Measurements from ENCODE around the gene ANKRD23. TPM values are rescaled to one million over a fixed set of nuclear protein-coding genes. Genes with fewer than 3 reads are reported as not detected.

Gene ANKRD23
- total RNA-seq, 2 experiments from 2014 or later = 16.5 to 17.8 TPM

DNA sequence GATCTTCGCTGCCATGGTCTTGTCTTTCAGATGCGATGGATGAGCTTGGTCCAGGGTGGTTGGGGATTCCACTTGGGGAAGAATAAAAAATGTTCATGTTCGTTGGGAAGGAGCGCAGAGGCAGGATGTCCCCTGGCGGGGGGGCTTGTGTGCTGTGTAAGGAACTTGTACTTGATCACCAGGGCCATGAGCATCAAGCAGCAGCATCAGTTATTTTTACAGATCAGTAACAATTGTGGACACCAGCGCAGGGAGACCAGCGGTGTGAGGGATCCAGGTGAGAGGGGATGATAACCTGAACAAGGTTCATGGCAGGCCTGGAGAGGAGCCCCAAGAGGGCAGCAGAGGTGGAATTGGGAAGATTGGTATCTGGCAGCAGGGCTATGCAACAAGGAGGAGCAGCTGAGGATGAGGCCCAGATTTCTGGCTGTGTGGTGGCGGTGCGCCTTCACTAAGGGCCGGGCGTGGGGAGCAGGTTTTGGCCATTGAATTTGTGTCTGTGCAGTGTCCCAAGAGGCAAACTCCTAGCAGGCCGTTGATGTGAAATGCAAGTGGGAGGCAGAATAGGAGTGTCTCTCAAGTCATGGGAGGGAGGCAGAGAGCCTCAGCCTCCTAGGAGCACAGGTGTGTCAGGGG lies 23.8 kb downstream of the ANKRD23 start:
- H3K4me1 Mint-ChIP-seq = peaks cover 45% of the 10 kb centered on the region
- H3K4me3 Mint-ChIP-seq = peak overlapping the region; percentile 12
- H3K36me3 Mint-ChIP-seq = peaks cover 15% of the 10 kb centered on the region
- H3K27me3 Mint-ChIP-seq = no peaks in the 10 kb centered on the region
- ATAC-seq (ENCODE audit: low read depth) = no peak
- no peaks in the 10 kb centered on the region for H3K9me3 Mint-ChIP-seq
- DNase-seq = no peak
- POLR2A ChIA-PET = interaction anchor here (0.8 kb wide), 1 partner anchor 37 kb away, joined by 3 read pairs; no protein-coding TSS in a partner anchor
- peak overlapping the region; percentile 7 for H3K27ac Mint-ChIP-seq

DNA sequence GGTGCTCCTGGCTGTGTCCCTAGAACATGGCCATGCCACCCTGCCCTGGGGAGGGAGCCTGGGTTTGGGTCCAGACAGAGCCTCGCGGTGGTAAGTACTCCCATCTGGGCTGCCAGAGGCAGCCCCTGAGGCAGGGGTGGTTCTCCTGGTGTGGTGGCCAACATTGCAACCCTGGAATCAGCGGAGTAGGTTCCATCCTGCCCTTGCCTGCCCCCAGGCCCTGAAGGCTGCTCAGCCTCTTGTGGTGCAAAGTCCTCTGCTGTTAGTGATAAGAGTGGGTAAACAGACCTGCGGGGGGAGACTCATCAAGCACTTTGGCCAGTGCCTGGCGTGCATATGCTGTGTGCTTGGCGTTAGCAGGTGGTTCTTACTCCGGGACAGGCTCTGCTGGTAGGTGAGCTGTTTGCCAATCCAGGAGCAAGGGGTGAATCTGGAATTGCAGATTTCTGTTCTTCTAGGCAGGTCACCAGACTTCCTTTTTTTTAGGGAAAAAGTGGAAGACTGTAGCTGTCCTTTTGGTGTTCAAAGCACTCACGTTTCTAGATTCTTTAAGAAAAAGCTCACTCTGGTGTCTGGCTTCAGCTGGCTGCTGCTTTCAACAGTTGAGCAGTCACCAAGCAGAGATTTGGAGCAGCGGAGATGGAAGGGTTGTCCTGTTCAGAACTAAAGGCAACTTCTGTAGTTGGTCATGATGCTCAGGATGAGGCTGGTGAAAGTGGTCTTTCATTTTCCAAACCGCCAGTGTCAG lies 24.5 kb downstream of the ANKRD23 start:
- H3K27ac Mint-ChIP-seq = no peak overlapping the region
- peaks cover 15% of the 10 kb centered on the region for H3K36me3 Mint-ChIP-seq
- no peaks in the 10 kb centered on the region for H3K9me3 Mint-ChIP-seq
- no peak for ATAC-seq (ENCODE audit: low read depth)
- DNase-seq = no peak
- H3K4me3 Mint-ChIP-seq = no peak overlapping the region
- POLR2A ChIA-PET = interaction anchor here (1.6 kb wide), 1 partner anchor 39 kb away, joined by 8 read pairs; the partner anchor contains the start of gene ANKRD39
- H3K4me1 Mint-ChIP-seq = peaks cover 47% of the 10 kb centered on the region
- no peaks in the 10 kb centered on the region for H3K27me3 Mint-ChIP-seq

DNA sequence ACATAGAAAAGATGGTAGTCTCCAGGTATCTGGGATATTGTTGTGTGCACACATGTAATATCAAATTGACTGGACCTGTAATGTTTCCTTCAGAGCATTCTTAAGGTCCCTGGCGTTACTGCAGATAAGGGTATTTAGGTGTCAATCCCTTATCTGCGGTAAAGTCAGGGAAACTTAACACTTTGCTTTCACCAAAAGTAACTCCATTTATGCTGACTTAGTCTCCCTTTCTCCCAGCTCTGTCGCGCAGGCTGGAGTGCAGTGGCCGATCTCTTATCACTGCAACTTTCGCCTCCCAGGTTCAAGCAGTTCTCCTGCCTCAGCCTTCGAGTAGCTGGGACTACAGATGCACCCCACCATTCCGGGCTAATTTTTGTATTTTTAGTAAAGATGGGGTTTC lies 25.9 kb downstream of the ANKRD23 start:
- DNase-seq = no peak

DNA sequence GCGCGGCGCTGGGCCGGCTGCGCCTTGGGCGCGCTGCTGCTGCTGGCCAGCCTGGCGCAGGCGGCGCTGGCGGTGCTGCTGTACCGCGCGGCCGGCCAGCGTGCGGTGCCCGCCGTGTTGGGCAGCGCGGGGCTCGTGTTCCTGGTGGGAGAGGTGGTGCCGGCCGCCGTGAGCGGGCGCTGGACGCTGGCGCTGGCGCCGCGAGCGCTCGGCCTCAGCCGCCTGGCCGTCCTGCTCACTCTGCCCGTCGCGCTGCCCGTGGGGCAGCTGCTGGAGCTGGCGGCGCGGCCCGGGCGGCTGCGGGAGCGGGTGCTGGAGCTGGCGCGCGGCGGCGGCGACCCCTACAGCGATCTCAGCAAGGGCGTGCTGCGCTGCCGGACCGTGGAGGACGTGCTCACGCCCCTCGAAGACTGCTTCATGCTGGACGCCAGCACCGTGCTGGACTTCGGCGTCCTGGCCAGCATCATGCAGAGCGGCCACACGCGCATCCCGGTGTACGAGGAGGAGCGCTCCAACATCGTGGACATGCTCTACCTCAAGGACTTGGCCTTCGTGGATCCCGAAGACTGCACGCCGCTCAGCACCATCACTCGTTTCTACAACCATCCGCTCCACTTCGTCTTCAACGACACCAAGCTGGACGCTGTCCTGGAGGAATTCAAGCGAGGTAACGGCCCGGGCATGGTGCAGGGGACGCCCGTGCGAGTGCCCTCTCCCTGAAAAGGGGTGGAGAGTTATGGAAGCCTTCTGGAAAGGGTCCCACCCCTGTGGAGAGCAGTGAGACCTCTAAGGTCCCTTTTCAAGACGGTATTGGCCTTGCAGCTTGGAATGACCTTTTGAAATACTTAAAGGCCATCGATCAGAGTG lies 26.8 kb downstream of the ANKRD23 start:
- Mint-ChIP-seq H3K9me3 (no peaks in the 10 kb centered on the region), H3K4me3 (peak overlapping the region; percentile 81), H3K36me3 (peaks cover 15% of the 10 kb centered on the region), H3K4me1 (peaks cover 45% of the 10 kb centered on the region), H3K27me3 (no peaks in the 10 kb centered on the region), H3K27ac (peak overlapping the region; percentile 60)
- DNase-seq (no peak), ATAC-seq (ENCODE audit: low read depth) (no peak)
- POLR2A ChIA-PET = interaction anchor here (0.7 to 2.6 kb wide), 7 partner anchors 22 to 282 kb away, joined by 3 to 12 read pairs (median 5); partner anchors contain the start of gene ANKRD39

More for the DNA sequence above, 25.9 kb downstream of the ANKRD23 start:
- H3K36me3 Mint-ChIP-seq = peaks cover 15% of the 10 kb centered on the region
- ATAC-seq (ENCODE audit: low read depth) = no peak
- H3K4me3 Mint-ChIP-seq = peak overlapping the region; percentile 81
- no peaks in the 10 kb centered on the region for H3K9me3 Mint-ChIP-seq
- no peak overlapping the region for H3K27ac Mint-ChIP-seq
- H3K4me1 Mint-ChIP-seq = peaks cover 47% of the 10 kb centered on the region
- POLR2A ChIA-PET = interaction anchor here (1.6 to 2.6 kb wide), 3 partner anchors 39 to 145 kb away, joined by 6 to 12 read pairs (median 8); partner anchors contain the start of gene ANKRD39
- H3K27me3 Mint-ChIP-seq = no peaks in the 10 kb centered on the region

DNA sequence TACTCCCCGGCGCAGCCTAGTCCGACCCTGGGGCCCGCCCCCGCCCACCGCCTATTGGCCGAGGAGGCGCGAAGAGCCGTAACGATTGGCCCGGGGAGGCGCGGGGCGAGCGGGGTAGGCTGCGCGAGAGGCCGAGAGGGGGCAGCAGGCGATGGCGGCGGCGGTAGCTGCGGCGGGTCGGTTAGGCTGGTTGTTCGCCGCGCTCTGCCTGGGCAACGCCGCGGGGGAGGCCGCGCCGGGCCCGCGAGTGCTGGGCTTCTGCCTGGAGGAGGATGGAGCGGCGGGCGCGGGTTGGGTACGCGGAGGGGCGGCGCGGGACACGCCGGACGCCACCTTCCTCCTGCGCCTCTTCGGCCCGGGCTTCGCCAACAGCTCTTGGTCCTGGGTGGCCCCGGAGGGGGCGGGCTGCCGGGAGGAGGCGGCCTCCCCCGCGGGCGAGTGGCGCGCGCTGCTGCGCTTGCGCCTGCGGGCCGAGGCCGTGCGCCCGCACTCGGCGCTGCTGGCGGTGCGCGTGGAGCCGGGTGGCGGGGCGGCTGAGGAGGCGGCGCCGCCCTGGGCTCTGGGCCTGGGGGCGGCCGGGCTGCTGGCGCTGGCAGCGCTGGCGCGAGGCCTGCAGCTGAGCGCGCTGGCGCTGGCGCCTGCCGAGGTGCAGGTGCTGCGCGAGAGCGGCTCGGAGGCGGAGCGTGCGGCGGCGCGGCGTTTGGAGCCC lies 27.5 kb downstream of the ANKRD23 start, which contains the start of gene CNNM3:
TSS of gene CNNM3 (plus strand) at position 142 of the 709 bp plus-strand sequence. CDS start at position 152, 10 bp downstream.
- DNase-seq (peak; percentile 98), ATAC-seq (ENCODE audit: low read depth) (peak; percentile 89)
- Mint-ChIP-seq H3K27me3 (no peaks in the 10 kb centered on the region), H3K9me3 (no peaks in the 10 kb centered on the region), H3K27ac (peak within 1 kb of the TSS; percentile 78), H3K4me1 (peaks cover 42% of the 10 kb centered on the region), H3K36me3 (peaks cover 15% of the 10 kb centered on the region), H3K4me3 (peak within 1 kb of the TSS; percentile 91)
- POLR2A ChIA-PET = interaction anchor here (0.5 to 2.6 kb wide), 8 partner anchors 22 to 281 kb away, joined by 3 to 12 read pairs (median 4); partner anchors contain the start of gene ANKRD39

DNA sequence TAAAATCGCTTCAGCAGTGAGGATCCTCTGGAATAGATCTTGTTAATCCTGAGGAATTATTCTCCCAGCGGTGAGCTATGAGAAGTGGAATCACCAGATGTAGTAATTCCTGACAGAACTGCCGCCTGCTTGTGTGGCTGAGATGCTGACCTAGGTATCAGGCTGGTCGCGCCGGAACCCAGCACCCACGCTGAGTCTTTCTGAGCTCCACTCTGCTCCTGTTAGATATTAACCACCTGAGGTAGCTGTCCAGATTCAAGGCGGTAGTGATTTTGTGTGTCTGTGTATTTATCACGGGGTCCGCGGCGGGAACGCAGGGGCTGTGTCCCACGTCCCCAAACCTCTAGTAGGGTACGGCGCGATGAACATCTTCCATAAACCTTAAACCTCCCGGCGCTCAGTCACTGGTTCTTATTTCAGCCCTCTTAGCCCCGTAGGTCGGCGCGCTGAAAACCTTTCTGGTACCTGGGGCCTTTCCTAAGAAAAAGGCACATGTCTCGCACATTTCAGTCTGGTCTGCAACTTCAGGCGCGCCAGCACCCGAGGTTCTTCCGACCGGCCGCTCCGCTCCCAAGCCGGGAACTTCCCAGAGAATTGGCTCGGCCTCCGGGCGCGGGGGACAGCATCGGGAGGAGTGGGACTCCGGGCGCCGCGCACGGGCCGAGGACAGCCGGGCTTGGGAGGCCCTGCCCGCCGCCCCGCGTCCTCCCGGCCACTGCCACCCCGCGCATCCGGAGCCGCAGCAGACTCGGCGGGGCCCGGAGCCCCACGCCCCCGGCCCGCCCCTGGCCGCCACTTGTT lies 28.3 kb downstream of the ANKRD23 start:
- Mint-ChIP-seq H3K27me3 (no peaks in the 10 kb centered on the region), H3K4me1 (peaks cover 37% of the 10 kb centered on the region), H3K36me3 (peaks cover 14% of the 10 kb centered on the region), H3K4me3 (peak overlapping the region; percentile 91), H3K27ac (peak overlapping the region; percentile 78), H3K9me3 (no peaks in the 10 kb centered on the region)
- DNase-seq (no peak), ATAC-seq (ENCODE audit: low read depth) (peak; percentile 2)
- POLR2A ChIA-PET = interaction anchor here (1.2 to 2.6 kb wide), 4 partner anchors 24 to 280 kb away, joined by 3 to 12 read pairs (median 5); partner anchors contain the start of gene ANKRD39

DNA sequence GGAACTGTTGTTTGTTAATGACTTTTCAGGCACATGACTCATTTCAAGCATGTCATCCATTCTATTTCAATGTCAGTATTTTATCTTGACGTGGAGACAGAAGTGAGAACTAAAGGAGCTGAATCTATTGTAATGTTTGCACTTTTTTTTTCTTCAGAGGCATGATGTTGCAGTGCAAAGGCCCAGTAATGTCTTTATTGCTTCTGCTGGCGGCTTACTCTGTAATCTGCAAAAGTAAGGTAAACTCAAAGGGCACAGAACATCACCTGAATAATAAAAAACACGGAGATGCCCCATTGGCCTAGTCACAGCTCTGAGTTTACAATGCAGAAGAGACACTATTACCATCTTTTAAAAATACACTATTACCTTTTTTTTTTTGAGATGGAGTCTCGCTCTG lies 30.2 kb downstream of the ANKRD23 start:
- ATAC-seq (ENCODE audit: low read depth) (no peak), DNase-seq (no peak)
- peaks cover 5% of the 10 kb centered on the region for H3K36me3 Mint-ChIP-seq
- H3K27me3 Mint-ChIP-seq = no peaks in the 10 kb centered on the region
- POLR2A ChIA-PET = no interaction called here
- no peak overlapping the region for H3K27ac Mint-ChIP-seq
- H3K9me3 Mint-ChIP-seq = no peaks in the 10 kb centered on the region
- no peak overlapping the region for H3K4me3 Mint-ChIP-seq
- peaks cover 20% of the 10 kb centered on the region for H3K4me1 Mint-ChIP-seq

DNA sequence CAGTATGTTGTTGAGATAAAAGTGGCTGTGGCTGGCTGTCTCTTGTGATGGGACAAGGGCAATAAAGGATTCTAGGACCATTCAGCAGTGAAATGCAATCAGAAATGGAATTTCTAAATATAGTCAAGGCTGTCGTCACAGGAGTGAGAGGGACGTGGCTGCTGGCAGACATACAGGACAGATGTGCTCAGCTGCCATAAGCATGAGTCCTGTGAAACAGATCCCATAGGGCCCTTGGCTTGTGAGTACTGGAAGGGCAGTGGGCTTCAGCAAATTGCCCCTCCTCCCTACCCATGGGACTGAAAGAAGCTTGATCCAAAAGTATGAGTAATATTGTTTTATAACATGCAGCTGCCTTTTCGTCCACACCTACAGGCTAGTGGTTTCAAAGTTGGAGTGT lies 31.9 kb downstream of the ANKRD23 start:
- POLR2A ChIA-PET = no interaction called here
- H3K4me1 Mint-ChIP-seq = peaks cover 7% of the 10 kb centered on the region

DNA sequence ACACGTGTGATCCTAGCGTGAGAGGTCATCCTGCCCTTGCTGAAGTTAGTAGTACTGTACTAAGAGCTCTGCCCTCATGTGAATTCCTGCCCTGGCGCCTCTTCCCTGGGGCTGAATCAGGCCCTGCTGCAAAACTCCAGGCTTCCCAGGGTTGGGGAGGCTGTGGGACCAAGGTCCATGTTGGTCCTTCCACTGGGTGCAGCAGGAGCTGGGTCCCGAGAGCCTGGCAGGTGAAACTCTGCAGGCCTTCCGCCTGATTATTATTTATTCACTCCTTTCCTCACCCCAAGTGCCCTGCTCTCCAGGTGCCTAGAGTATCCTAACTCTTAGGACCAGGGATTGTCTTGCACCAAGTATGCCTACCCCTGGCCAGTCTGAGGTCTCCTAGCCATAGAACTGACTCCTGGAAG lies 33.0 kb downstream of the ANKRD23 start:
- Mint-ChIP-seq H3K27ac (no peak overlapping the region), H3K4me1 (peaks cover 11% of the 10 kb centered on the region), H3K27me3 (no peaks in the 10 kb centered on the region), H3K9me3 (no peaks in the 10 kb centered on the region), H3K36me3 (peaks cover 3% of the 10 kb centered on the region), H3K4me3 (no peak overlapping the region)
- POLR2A ChIA-PET = no interaction called here
- ATAC-seq (ENCODE audit: low read depth) (no peak), DNase-seq (no peak)

More for the DNA sequence above, 31.9 kb downstream of the ANKRD23 start:
- H3K27ac Mint-ChIP-seq = no peak overlapping the region
- H3K9me3 Mint-ChIP-seq = no peaks in the 10 kb centered on the region
- DNase-seq (no peak), ATAC-seq (ENCODE audit: low read depth) (no peak)
- no peak overlapping the region for H3K4me3 Mint-ChIP-seq
- peaks cover 3% of the 10 kb centered on the region for H3K36me3 Mint-ChIP-seq
- no peaks in the 10 kb centered on the region for H3K27me3 Mint-ChIP-seq

DNA sequence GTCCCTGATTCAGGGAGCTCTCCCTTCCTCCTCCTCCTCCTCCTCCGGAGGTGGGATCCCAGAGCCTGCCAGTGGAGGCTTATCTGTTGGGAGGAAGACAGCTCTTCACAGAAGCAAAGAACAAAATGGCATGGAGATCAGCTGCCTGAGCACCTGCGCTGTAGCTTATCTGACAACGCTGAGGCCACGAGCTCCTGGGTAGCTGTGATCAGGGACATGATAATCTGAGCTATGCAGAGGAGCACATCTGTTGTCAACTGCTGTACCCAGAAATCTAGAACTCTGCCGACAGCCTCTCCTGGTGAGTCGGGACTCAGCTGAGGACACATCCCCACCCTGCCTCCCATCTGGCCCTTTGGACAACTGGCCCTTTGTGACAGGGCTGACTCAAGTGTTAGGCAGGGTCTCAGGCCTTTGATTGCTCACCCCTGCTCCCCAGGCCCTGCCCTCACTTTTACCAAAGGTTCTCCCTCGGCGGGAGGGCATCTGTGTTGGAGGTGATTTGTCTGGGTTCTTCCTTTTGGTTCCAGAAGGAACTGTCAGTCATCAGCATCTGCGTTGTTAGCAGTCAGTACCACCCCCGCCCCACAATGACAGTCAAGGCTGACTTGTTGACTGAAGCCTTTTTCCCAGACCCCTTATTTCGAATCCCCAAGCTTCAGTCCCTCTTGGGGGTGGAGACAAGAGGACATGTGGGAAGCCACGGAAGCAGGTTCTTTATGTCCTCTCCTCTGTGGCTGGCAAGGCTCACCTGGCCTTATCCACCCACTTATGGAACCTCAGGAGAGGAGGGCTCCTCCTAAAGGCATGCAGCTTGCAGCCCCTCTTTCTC lies 33.7 kb downstream of the ANKRD23 start:
- H3K27ac Mint-ChIP-seq = no peak overlapping the region

DNA sequence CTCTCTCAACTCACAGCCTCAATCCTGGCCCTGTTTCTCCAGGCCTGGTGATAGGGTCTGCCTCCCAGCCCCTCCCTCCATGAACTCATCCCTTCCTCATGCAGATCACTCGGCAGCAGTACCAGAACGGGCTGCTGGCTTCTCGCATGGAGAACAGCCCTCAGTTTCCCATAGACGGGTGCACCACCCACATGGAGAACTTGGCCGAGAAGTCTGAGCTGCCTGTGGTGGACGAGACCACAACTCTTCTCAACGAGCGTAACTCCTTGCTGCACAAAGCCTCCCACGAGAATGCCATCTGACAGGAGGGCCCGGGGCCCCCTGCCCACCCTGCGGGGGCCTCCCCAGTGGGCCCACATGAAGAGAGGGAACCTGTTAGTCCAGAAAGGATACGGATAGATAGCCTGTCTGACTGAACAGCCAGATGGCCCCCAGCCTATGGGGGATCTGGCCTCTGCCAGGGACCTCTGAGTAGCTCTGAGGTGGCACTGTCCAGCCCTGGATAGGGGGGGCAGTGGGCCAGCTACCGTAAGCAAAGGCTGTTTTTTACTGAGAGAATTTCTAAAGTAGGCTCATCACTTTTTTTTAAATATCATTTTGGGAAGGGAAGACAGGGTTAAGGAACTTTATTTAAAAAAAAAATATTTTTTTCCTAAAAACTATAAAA lies 34.5 kb downstream of the ANKRD23 start:
- H3K9me3 Mint-ChIP-seq = no peaks in the 10 kb centered on the region
- POLR2A ChIA-PET = no interaction called here
- H3K4me3 Mint-ChIP-seq = no peak overlapping the region
- H3K27ac Mint-ChIP-seq = no peak overlapping the region
- no peaks in the 10 kb centered on the region for H3K27me3 Mint-ChIP-seq
- peaks cover 3% of the 10 kb centered on the region for H3K36me3 Mint-ChIP-seq
- no peak for ATAC-seq (ENCODE audit: low read depth)
- H3K4me1 Mint-ChIP-seq = peaks cover 4% of the 10 kb centered on the region
- DNase-seq = no peak

More for the DNA sequence above, 33.7 kb downstream of the ANKRD23 start:
- H3K27me3 Mint-ChIP-seq = no peaks in the 10 kb centered on the region
- H3K36me3 Mint-ChIP-seq = peaks cover 3% of the 10 kb centered on the region
- H3K4me3 Mint-ChIP-seq = no peak overlapping the region
- ATAC-seq (ENCODE audit: low read depth) (no peak), DNase-seq (no peak)
- POLR2A ChIA-PET = no interaction called here
- no peaks in the 10 kb centered on the region for H3K9me3 Mint-ChIP-seq
- peaks cover 8% of the 10 kb centered on the region for H3K4me1 Mint-ChIP-seq

All from activated naive CD8-positive, alpha-beta T cell treated with anti-CD3 and anti-CD28 coated beads, Interleukin-2, amount 10 ng/mL, durations not matched to agents 7 days and 5 days (primary cell).